Measurements from ENCODE around the gene BRSK2.

The BRSK2 gene

GRCh38 chr11:1468473-1469066 lies 78.8 kb downstream of the BRSK2 start:
- Histone ChIP-seq H3K9ac (ENCODE audit: insufficient read length, low read depth) (no peak overlapping the region), H3K9me3 (ENCODE audit: insufficient read depth, low read length) (no peaks in the 10 kb centered on the region), H3K27me3 (ENCODE audit: insufficient read depth, insufficient read length) (no peaks in the 10 kb centered on the region), H3K36me3 (ENCODE audit: insufficient read depth, insufficient read length, low read length) (peaks cover 18% of the 10 kb centered on the region), H3K4me3 (ENCODE audit: insufficient read length, low read depth) (no peak overlapping the region), H3K4me1 (ENCODE audit: insufficient read depth, insufficient read length) (no peaks in the 10 kb centered on the region)
- no peak for TF ChIP-seq YY1 (IDR thresholded peaks at IDR 0.05; ENCODE audit: insufficient read depth, insufficient read length)
- no peak for TF ChIP-seq SUZ12 (IDR thresholded peaks at IDR 0.05; ENCODE audit: extremely low read depth, insufficient read depth, insufficient read length)
- no peak for TF ChIP-seq ZNF274 (IDR thresholded peaks at IDR 0.05; ENCODE audit: low read depth, low read length)
- DNase-seq (ENCODE audit: low read depth, low spot score), result no peak

- no peaks in the 10 kb centered on the region for H3K27me3 ChIP-seq (ENCODE audit: insufficient read depth, insufficient read length)
- no peaks in the 10 kb centered on the region for H3K9me3 ChIP-seq (ENCODE audit: insufficient read depth, low read length)
- no peaks in the 10 kb centered on the region for H3K4me1 ChIP-seq (ENCODE audit: insufficient read depth, insufficient read length)
- no peak overlapping the region for H3K9ac ChIP-seq (ENCODE audit: insufficient read length, low read depth)
- H3K36me3 ChIP-seq (ENCODE audit: insufficient read depth, insufficient read length, low read length), result peaks cover 18% of the 10 kb centered on the region
- H3K4me3 ChIP-seq (ENCODE audit: insufficient read length, low read depth), result no peak overlapping the region
- no peak for TF ChIP-seq SUZ12 (IDR thresholded peaks at IDR 0.05; ENCODE audit: extremely low read depth, insufficient read depth, insufficient read length)
- no peak for TF ChIP-seq YY1 (IDR thresholded peaks at IDR 0.05; ENCODE audit: insufficient read depth, insufficient read length)
- TF ChIP-seq ZNF274 (IDR thresholded peaks at IDR 0.05; ENCODE audit: low read depth, low read length), result no peak
- DNase-seq (ENCODE audit: low read depth, low spot score), result no peak
These were observed 79.7 kb downstream of the BRSK2 start for GRCh38 chr11:1469287-1469910.

DNA sequence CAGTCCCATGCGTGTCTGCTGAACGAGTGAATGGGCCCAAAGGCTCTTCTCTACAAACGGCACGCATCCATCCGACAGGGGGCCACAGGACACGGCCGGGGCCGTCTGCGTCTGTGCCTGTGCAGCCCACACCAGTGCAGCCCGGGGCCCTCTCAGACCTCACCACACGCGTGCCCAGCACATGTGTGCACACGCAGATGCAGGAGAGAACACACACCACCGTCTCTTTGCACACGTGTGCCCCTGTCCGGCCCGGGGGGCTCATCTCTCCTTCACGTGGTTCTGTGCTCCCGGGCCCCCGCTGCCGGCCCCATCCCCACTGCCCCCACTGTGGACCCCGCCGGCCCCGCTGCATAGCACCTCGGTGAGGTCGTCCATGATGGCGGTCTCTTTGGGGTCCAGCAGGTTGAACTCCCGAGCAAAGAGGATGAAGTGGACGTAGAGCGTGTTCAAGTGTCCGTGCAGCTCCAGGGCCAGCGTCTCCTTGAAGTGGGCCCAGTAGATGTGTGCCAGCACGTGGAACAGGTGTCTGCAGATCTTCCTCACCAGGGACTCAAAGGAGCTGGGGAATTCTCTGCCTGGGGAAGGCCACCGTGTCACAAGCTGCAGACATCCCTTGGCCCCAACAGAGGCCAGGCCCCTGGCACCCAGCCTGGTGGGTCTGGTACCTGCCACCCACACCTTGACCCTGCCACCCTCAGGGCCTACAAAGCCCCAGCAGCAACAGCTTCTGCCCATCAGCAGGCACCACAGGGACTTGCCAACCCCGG lies 80.4 kb downstream of the BRSK2 start:
- Histone ChIP-seq H3K36me3 (ENCODE audit: insufficient read depth, insufficient read length, low read length) (peaks cover 18% of the 10 kb centered on the region), H3K9me3 (ENCODE audit: insufficient read depth, low read length) (no peaks in the 10 kb centered on the region), H3K4me1 (ENCODE audit: insufficient read depth, insufficient read length) (no peaks in the 10 kb centered on the region), H3K9ac (ENCODE audit: insufficient read length, low read depth) (no peak overlapping the region), H3K27me3 (ENCODE audit: insufficient read depth, insufficient read length) (no peaks in the 10 kb centered on the region), H3K4me3 (ENCODE audit: insufficient read length, low read depth) (no peak overlapping the region)
- DNase-seq (ENCODE audit: low read depth, low spot score), result no peak
- TF ChIP-seq SUZ12 (IDR thresholded peaks at IDR 0.05; ENCODE audit: extremely low read depth, insufficient read depth, insufficient read length) (no peak), ZNF274 (IDR thresholded peaks at IDR 0.05; ENCODE audit: low read depth, low read length) (no peak), YY1 (IDR thresholded peaks at IDR 0.05; ENCODE audit: insufficient read depth, insufficient read length) (no peak)

GRCh38 chr11:1470681-1471611 lies 81.2 kb downstream of the BRSK2 start:
- Histone ChIP-seq H3K9ac (ENCODE audit: insufficient read length, low read depth) (no peak overlapping the region), H3K9me3 (ENCODE audit: insufficient read depth, low read length) (no peaks in the 10 kb centered on the region), H3K4me3 (ENCODE audit: insufficient read length, low read depth) (no peak overlapping the region), H3K27me3 (ENCODE audit: insufficient read depth, insufficient read length) (no peaks in the 10 kb centered on the region), H3K36me3 (ENCODE audit: insufficient read depth, insufficient read length, low read length) (peaks cover 21% of the 10 kb centered on the region), H3K4me1 (ENCODE audit: insufficient read depth, insufficient read length) (no peaks in the 10 kb centered on the region)
- DNase-seq (ENCODE audit: low read depth, low spot score), result no peak
- TF ChIP-seq SUZ12 (IDR thresholded peaks at IDR 0.05; ENCODE audit: extremely low read depth, insufficient read depth, insufficient read length) (no peak), YY1 (IDR thresholded peaks at IDR 0.05; ENCODE audit: insufficient read depth, insufficient read length) (no peak), ZNF274 (IDR thresholded peaks at IDR 0.05; ENCODE audit: low read depth, low read length) (no peak)

GRCh38 chr11:1471736-1472135 lies 82.0 kb downstream of the BRSK2 start:
- Histone ChIP-seq H3K36me3 (ENCODE audit: insufficient read depth, insufficient read length, low read length) (peaks cover 21% of the 10 kb centered on the region), H3K9ac (ENCODE audit: insufficient read length, low read depth) (no peak overlapping the region)
- TF ChIP-seq SUZ12 (IDR thresholded peaks at IDR 0.05; ENCODE audit: extremely low read depth, insufficient read depth, insufficient read length) (no peak), ZNF274 (IDR thresholded peaks at IDR 0.05; ENCODE audit: low read depth, low read length) (no peak)

DNA sequence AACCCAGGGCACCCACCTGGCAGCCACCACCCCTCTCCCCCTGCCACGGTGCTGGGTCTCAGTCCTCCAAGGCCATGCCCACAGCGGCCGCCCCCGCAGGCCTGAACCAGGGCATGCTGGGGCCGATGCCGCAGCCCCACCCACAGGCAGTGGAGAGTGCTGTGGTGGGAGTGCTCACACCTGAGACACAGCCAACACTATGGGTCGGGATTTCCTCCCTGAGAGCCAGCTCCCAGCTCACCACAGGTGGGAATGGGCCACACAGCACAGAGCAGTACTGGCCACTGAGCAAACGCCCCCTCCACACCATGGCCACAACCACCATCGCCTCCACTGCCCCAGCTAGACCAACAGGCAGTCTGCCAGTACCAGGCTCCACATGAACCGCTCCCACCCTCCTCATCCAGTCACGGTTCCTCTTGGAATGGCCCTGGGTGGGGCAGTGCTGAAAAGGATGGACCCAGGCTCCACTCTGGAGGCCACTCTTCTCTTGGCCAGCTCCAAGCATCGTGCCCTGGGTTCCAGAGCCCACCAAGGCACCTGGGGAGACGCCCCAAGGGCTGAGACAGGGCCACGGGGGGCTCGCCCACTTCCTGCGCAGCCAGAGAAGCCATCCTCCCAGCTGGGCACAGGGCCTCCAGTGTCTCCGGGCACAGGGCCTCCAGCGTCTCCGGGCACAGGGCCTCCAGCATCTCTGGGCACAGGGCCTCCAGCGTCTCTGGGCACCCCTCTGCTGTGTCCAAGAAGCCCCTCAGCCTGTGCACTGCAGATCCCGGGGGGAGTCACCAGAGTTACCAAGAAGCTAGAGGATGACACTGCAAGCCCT lies 82.7 kb downstream of the BRSK2 start:
- Histone ChIP-seq H3K36me3 (ENCODE audit: insufficient read depth, insufficient read length, low read length) (peaks cover 27% of the 10 kb centered on the region), H3K4me3 (ENCODE audit: insufficient read length, low read depth) (no peak overlapping the region), H3K9ac (ENCODE audit: insufficient read length, low read depth) (no peak overlapping the region), H3K27me3 (ENCODE audit: insufficient read depth, insufficient read length) (no peaks in the 10 kb centered on the region), H3K9me3 (ENCODE audit: insufficient read depth, low read length) (no peaks in the 10 kb centered on the region), H3K4me1 (ENCODE audit: insufficient read depth, insufficient read length) (no peaks in the 10 kb centered on the region)
- TF ChIP-seq YY1 (IDR thresholded peaks at IDR 0.05; ENCODE audit: insufficient read depth, insufficient read length) (no peak), ZNF274 (IDR thresholded peaks at IDR 0.05; ENCODE audit: low read depth, low read length) (no peak), SUZ12 (IDR thresholded peaks at IDR 0.05; ENCODE audit: extremely low read depth, insufficient read depth, insufficient read length) (no peak)
- DNase-seq (ENCODE audit: low read depth, low spot score), result no peak

More at GRCh38 chr11:1471736-1472135, 82.0 kb downstream of the BRSK2 start:
- no peak overlapping the region for H3K4me3 ChIP-seq (ENCODE audit: insufficient read length, low read depth)
- no peak for DNase-seq (ENCODE audit: low read depth, low spot score)
- no peaks in the 10 kb centered on the region for H3K27me3 ChIP-seq (ENCODE audit: insufficient read depth, insufficient read length)
- H3K4me1 ChIP-seq (ENCODE audit: insufficient read depth, insufficient read length), result no peaks in the 10 kb centered on the region
- no peaks in the 10 kb centered on the region for H3K9me3 ChIP-seq (ENCODE audit: insufficient read depth, low read length)
